ENCODE measurements around the gene ZDHHC14.
"Not testable (repeated sequence)": the region's sequence is repeated elsewhere in the genome, so short reads cannot be mapped to it uniquely, and the experiment has no call there.

The ZDHHC14 gene

DNA sequence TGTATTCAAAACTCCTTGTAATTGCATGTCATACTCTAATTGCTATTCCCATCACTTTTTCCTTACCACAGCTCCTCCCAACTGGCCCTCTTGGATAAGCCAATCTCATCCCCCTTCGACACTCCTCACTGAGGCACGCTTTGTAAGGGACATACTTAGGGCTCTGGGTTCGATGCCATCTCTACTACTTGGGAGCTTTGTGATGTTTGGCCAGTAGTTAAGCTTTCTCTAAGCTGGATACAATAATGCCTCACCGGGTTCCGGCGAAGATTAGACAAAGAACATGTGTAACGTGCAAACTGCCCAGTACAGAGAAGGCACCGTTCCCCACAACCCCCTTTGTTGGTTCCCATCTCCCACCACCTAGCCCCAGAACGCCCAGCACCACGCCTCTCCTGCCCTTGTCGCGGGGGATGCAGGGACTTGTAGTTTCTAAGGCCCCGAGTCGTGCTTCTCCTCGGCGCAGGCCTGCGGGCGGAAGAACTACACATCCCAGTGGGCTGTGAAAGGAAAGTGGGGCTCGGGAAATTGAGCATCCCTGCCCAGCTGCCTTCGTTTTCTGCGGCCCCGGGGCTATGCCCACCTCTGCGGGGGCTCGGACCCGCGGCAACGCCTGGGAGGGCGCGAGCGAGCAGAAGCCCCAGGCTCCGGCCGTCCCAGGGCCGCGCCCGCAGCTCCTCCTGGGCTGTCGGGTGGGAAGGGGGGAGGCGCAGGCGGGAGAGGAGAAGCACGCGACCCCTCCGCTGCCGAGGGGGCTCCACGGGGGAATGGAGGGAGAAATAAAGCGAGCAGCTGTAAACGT lies 1.1 kb upstream of the ZDHHC14 start:
- in situ Hi-C loops (cut with HindIII; ENCODE audit: low sequenced_read_pairs), result no loop called here

DNA sequence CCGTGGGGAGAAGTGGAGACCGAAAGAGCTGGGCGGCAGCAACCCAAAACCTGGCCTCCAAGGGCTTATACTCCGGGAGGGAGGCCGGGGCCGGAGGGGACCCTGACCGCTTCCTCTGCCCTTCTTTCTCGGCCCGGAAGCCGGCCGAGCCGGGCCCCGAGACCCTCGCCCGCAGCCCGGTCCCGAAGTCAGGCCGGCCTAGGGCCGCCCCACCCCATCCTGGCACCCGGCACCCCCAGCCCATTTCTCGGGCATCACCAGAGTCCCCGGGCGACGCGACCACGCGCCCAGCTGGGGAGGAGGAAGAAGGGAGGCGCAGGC lies 572 bp upstream of the ZDHHC14 start:
- in situ Hi-C loops (cut with HindIII; ENCODE audit: low sequenced_read_pairs), result no loop called here

DNA sequence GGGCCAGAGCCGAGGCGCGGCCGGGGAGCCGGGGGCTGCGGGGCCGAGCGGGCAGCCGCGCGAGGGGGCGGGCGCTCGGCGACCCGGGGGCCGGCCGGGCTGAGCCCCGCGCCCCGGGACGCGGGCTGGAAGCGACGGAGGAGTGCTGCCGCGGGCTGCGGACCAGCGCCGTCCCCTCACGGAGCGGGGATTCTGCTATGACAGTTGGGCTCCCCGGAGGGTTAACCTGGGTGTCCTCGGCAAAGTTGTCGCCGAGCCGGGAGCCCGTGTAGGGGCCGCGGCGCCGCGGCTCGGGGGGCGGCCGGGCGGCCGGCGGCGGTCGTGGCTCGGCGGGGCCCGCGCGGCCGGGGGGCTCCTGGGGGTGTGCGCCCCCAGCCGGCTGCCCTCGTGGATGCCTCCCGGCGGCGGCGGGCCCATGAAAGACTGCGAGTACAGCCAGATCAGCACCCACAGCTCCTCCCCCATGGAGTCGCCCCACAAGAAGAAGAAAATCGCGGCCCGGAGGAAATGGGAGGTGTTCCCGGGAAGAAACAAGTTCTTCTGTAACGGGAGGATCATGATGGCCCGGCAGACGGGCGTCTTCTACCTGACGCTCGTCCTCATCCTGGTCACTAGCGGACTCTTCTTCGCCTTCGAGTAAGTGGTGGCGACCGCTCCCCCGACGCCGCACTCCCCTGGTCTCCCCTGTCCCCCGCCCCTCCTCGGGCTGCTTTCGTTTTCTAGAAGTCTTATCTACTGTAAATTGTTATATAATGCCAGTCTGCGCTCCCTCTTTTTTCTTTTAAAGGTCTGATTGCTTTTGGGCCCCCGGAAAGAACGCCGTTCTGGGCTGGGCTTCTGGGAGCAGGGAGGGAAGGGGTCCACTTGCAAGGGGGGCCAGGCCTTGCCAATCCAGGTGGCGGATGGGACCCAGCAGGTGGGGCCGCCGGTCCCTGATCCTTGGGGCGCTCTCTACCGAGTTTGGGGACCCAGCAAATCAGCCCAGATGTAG lies 936 bp downstream of the ZDHHC14 start:
- in situ Hi-C loops (cut with HindIII; ENCODE audit: low sequenced_read_pairs), result no loop called here

DNA sequence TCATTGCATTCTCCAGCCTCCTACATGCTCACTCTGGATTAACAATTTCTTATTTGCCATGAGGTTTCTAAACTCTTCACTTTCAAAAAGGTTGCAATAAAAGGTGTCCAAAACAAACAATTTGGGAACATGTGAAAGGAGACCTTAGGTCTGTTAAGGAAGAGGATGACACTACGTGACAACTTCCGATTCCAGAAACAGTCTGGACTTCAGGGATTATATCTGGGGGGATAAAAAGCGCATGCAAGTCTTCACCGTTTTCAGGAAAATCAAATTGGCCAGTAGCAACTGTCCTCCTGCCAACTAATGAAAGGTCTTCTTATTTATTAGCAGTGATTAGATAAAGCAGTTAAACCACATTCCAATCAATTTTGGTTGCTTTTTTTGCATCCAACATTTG lies 1.8 kb downstream of the ZDHHC14 start:
- in situ Hi-C loops (cut with HindIII; ENCODE audit: low sequenced_read_pairs), result no loop called here

DNA sequence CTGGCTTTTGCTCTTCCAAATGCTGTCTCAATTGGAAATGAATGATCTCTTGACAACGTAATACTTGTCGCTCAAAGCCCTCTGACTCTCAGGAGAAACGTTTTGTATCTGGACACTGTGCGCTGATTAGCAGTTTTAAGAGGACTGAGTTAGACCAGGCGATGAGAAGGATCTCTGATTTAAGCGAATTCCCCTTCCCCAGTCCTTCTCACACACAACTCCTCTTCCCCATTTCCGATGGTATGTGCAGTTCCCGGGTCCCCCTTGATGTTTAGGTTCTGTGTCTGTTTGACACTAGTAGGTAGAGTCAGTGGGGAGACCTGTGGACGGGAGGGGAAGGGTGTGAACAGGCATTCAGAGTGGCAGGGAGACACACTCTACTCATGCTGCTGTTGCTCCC lies 2.5 kb downstream of the ZDHHC14 start:
- in situ Hi-C loops (cut with HindIII; ENCODE audit: low sequenced_read_pairs), result no loop called here

DNA sequence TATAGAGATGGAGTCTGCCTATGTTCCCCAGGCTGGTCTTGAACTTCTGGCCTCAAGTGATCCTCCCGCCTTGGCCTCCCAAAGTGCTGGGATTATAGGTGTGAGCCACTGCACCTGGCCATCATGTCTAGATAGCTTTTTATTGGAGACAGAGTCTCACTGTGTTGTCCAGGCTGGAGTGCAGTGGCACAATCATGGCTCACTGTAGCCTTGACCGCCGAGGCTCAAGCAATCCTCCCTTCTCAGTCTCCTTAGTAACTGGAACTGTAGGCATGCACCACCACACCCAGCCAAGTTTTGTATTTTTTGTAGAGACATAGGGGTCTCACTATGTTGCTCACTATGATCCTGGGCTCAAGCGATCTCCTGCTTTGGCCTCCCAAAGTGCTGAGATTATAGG lies 4.0 kb downstream of the ZDHHC14 start:
- in situ Hi-C loops (cut with HindIII; ENCODE audit: low sequenced_read_pairs), result not testable (repeated sequence)

DNA sequence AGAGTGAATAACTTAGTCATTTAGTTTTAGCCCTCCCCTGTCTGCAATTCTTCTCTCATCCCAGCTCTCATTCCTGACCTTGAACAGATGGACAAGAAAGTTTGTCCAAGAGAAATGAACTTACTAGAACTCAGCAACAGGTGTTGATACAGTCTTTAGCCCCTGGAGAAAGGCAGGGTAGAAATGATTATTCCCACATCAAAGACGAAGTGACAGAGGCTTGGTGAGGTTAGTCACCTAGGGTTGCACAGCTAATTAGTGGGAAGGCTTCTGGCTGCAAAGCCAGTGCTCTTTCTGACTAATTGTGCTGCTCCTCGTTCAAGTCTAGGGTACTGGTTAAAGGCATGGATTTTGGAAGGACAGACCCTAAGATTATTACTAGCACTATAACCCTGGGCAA lies 4.5 kb downstream of the ZDHHC14 start:
- in situ Hi-C loops (cut with HindIII; ENCODE audit: low sequenced_read_pairs), result no loop called here

DNA sequence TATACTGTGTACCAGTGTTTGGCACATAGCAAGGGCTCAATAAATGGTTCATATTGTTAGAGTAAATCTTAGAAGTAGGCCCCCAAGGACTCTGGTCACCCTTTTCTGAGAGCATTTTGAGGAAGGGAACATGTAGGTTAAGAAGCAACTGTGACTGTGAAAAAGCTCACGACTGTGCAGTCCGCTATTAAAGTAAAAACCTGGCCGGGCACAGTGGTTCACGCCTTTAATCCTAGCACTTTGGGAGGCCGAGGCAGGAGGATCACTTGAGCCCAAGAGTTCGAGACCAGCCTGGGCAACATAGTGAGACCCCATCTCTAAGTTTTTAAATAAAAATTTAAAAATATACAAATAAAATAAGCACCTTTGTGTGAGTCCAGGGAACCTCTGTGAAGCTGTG lies 5.0 kb downstream of the ZDHHC14 start:
- in situ Hi-C loops (cut with HindIII; ENCODE audit: low sequenced_read_pairs), result no loop called here

DNA sequence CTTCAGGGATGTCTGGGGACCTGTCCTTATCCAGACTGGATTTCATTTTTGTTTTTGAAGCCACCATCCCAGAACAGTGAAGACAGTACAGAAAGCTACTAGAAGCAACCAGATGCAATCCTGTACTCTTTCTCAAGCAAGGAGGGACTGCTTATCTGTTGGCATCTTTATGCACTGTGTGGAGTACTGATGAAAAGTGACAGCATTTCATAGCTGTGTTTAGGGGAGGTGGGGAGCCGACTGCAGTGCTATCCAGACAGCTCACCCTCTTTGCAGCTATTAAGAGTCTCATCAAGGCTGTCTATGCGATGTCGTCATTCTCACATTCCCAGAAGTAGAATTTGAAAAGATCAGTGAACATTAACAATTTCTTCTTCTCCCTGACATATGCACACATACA lies 5.5 kb downstream of the ZDHHC14 start:
- in situ Hi-C loops (cut with HindIII; ENCODE audit: low sequenced_read_pairs), result no loop called here

DNA sequence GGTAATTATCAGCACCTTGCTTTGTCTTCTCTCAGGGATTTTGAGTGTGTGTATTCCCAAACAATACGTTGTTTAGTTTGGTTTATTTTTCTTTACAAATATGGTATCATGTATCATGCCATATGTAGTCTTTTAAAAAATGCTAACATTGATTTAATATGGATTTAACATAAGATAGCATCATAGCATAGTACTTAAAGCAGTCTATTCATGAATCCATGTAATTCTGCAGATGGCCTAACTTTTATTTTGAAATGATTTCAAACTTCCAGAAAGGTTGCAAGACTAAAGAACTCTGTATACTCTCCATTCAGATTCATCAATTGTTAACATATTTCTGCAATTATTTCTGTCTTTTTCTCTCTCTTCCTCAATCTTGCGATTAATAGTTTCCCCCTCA lies 7.9 kb downstream of the ZDHHC14 start:
- in situ Hi-C loops (cut with HindIII; ENCODE audit: low sequenced_read_pairs), result no loop called here

DNA sequence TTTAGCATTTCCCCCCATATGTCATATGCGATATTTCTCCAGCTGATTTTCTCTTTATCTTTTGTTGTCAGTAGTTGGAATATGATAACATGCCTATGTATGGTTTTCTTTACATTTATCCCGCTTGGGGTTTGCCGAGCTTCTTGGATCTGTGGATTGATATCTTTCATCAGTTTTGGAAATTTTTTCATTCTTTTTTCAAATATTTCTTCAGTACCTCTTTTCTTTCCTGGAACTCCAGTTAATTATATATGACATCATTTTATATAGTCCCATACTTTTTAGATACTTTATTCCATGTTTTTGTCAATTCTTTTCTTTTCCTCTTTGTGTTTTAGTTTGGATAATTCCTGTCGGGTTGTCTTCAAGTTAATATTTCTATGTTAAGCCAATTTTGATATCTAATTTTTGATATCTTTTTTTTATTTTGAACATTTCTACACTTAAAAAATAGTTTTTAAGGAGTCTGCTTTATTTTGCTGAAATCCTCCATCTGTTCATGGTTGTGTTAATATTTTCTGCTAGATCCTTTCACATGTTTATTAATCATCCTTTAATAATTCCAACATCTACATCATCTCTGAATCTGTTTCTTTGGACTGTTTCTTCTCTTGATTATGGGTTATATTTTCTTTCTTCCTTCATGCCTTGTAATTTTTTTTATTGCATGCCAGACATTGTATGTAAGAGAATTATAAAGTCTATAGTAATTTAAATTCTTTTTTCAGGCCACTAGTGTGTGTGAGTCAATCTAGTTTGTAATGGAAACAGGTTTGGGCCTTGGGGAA lies 9.5 kb downstream of the ZDHHC14 start:
- in situ Hi-C loops (cut with HindIII; ENCODE audit: low sequenced_read_pairs), result no loop called here

DNA sequence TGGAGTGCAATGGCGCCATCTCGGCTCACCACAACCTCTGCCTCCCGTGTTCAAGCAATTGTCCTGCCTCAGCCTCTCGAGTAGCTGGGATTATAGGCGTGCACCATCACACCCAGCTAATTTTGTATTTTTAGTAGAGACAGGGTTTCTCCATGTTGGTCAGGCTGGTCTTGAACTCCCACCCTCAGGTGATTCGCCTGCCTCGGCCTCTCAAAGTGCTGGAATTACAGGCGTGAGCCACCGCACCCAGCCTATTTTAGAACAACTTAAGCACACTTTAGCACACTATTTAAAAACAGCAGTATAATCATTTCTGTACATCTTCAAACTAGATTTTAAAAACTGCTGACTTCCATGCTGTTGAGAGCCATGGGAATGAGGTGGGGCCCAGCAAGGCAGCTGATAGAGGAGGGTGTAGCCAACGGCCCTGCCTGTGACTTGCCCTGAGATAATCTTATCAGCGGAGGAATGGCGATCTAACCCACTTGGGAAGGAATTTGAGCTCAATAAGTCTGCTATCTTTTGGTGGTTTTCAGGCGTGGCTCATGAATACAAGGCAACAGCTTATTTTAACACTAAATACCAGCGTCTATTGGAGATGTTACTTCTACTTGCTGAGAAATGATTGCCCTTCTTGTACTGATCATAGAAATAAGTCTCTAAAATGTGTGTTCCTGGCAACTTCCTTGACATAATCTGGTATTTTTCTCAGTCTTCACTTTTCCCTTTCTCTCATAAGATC lies 12.1 kb downstream of the ZDHHC14 start:
- in situ Hi-C loops (cut with HindIII; ENCODE audit: low sequenced_read_pairs), result no loop called here

DNA sequence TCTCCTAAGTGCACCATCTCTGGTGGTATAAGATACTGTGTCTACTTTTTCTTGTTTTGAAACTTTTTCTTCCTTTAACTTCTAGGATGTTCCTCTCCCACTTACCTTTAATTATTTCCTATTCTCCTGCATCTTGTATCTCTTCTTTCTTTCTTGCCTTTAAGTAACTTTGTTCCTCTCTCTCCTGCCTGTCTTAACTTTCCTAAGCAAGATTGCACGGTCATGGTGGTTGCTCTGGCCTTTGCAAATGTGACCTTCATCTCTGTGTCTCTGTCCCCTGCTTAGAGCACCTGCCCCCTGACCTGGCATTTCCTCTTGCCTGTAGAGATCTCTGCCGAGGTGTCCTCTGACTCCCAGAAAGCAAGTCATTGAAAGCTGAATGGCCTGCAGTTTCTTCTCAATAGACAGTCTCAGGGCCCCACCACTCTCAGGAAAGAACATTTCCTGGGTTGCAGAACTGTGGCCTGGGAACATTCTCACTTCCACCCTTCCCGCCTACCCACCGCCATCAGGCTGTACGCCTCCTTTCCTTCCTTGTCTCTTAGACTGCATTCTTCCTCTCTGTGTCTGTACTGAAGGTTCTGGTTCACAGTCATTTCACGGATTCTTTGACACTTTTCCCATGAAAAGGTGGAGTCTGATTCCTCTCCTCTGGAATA lies 12.8 kb downstream of the ZDHHC14 start:
- in situ Hi-C loops (cut with HindIII; ENCODE audit: low sequenced_read_pairs), result no loop called here

DNA sequence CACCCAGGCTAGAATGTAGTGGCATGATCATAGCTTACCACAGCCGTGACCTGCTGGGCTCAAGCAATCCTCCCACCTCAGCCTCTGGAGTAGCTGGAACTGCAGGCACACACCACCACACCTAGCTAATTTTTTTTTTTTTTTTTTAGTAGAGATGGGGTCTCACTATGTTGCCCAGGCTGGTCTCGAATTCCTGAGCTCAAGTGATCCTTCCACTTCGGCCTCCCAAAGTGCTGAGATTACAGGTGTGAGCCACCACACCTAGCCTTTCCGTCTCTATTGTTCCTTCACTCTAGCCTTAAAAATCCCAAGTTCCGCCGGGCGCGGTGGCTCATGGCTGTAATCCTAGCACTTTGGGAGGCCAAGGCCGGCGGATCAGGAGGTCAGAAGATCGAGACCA lies 14.2 kb downstream of the ZDHHC14 start:
- in situ Hi-C loops (cut with HindIII; ENCODE audit: low sequenced_read_pairs), result not testable (repeated sequence)

DNA sequence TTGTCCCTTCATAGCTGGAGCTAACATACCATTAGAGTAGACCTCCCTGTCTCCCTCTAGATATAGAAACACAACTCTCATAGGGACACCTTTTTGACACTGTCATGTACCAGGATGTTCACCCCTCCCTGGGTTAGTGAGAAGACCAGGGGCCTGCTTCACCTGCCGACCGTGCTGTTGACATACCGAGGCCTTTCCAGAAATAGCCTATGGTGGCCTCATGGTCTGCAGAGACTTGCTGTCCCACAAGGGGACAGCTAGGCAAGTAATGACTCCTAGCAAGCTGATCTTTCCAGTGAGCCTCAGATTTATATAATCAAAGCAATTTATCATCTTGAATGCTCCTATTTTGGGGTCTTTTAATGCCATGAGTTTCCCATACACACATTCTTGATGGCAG lies 15.0 kb downstream of the ZDHHC14 start:
- in situ Hi-C loops (cut with HindIII; ENCODE audit: low sequenced_read_pairs), result no loop called here

DNA sequence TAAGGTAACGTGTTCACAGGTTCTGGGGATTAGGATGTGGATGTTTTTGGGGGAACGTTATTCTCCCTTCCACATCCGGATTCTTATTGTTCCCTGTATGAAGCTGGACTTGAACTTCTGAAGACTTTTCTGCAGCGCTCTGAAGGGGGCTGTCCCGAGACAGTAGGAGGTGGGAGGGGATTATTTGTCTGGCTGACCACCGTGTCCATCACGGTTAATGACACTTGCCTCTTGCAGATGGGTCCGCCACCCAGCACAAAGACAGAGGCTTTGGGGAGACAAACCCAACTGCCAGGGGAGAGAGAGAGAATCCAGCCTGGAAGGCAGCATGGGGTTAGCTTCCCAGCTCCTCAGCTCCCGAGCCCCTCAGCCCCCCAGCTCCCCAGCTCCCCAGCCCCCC lies 16.7 kb downstream of the ZDHHC14 start:
- in situ Hi-C loops (cut with HindIII; ENCODE audit: low sequenced_read_pairs), result no loop called here

DNA sequence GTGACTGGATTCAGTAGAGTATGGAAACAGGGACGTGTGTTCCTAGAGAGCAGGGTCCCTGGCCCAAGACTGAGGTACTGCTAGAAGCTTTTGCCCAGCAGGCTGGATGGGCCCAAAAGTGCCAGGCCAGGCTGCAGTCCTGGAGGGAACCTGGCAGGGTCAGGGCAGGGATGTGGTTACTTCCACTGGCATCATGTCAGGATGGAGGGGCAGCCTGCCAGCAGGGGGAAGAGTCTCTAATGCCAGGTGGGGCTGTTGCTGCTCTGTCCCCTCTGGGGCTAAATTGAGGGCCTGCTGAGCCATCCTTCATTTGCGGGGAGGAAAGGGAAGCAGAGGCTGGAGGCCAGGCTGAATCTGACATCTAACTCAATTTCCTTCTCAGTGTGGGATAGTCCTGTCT lies 17.2 kb downstream of the ZDHHC14 start:
- in situ Hi-C loops (cut with HindIII; ENCODE audit: low sequenced_read_pairs), result no loop called here

DNA sequence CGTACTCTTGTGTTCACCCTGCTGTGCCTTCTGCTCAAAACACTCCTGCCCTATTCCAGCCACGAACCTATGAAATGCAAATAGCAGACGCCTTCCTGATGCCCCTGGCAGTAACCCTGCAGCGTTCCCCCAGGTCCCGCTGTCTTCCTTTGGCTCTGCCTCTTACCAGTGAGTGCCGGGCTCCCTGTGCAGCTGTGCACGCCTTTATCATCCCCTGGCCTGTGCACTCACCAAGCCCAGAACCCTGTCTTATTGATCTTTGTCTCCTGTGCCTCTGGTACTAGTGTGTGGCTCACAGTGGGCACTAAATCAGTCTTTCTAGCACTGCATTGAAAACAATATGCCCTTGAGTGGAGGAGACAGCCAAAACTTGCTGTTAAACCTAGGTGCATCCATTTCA lies 19.7 kb downstream of the ZDHHC14 start:
- in situ Hi-C loops (cut with HindIII; ENCODE audit: low sequenced_read_pairs), result no loop called here

DNA sequence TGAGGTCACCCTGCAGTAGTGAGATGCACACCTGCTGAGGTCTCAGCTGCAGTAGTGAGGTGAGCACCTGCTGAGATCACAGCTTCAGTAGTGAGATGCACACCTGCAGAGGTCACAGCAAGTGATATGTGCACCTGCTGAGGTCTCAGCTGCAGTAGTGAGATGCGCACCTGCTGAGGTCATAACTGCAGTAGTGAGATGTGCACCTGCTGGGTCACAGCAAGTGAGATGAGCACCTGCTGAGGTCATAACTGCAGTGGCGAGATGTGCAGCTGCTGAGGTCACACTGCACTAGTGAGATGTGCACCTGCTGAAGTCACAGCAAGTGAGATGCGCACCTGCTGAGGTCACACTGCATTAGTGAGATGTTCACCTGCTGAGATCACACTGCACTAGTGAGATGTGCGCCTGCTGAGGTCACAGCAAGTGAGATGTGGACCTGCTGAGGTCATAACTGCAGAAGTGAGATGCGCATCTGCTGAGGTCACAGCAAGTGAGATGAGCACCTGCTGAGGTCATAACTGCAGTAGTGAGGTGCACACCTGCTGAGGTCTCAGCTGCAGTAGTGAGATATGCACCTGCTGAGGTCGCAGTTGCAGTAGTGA lies 20.8 kb downstream of the ZDHHC14 start:
- in situ Hi-C loops (cut with HindIII; ENCODE audit: low sequenced_read_pairs), result no loop called here
